Measurements from ENCODE around the gene NCK2.

Gene NCK2

GRCh38 chr2:105925390-105925789 lies 180.7 kb downstream of the NCK2 start:
- H3K9ac ChIP-seq (ENCODE audit: low read depth, low read length, poor library complexity, severe bottlenecking), result no peak overlapping the region
- no peak overlapping the region for H3K4me2 ChIP-seq (ENCODE audit: low read depth, low read length, poor library complexity, severe bottlenecking)
- H3K9me3 ChIP-seq (ENCODE audit: insufficient read depth, low read depth, low read length), result no peaks in the 10 kb centered on the region; the same call in 1 of the 2 replicates
- no peaks in the 10 kb centered on the region for H4K20me1 ChIP-seq (ENCODE audit: insufficient read depth, low read length, poor library complexity, severe bottlenecking)
- H3K36me3 ChIP-seq (ENCODE audit: insufficient read depth, low read length), result no peaks in the 10 kb centered on the region
- no peak overlapping the region for H2AFZ ChIP-seq (ENCODE audit: low read length)
- H3K27me3 ChIP-seq (ENCODE audit: insufficient read depth, low read length, poor library complexity, severe bottlenecking), result no peaks in the 10 kb centered on the region
- H3F3A ChIP-seq (ENCODE audit: low read depth), result no peaks in the 10 kb centered on the region
- H3K4me3 ChIP-seq (ENCODE audit: low read length, poor library complexity, severe bottlenecking), result no peak overlapping the region
- H3K9me2 ChIP-seq (replicated peaks; ENCODE audit: low read depth, low read length), result no peaks in the 10 kb centered on the region
- peaks cover 27% of the 10 kb centered on the region for H3K4me1 ChIP-seq (ENCODE audit: insufficient read depth, low read length, poor library complexity, severe bottlenecking)
- TF ChIP-seq EZH2phosphoT487 (IDR thresholded peaks at IDR 0.05; ENCODE audit: borderline replicate concordance) (no peak), CTCF (conservative IDR thresholded peaks at IDR 0.05; ENCODE audit: low read length) (no peak)
- no peaks in the 10 kb centered on the region for H3K79me2 ChIP-seq (ENCODE audit: insufficient read depth, low read length)

- no peaks in the 10 kb centered on the region for H3K9me3 ChIP-seq (ENCODE audit: insufficient read depth, low read depth, low read length)
- no peaks in the 10 kb centered on the region for H3K79me2 ChIP-seq (ENCODE audit: insufficient read depth, low read length)
- H4K20me1 ChIP-seq (ENCODE audit: insufficient read depth, low read length, poor library complexity, severe bottlenecking), result no peaks in the 10 kb centered on the region
- H3K4me3 ChIP-seq (ENCODE audit: low read length, poor library complexity, severe bottlenecking), result no peak overlapping the region
- H3K9me2 ChIP-seq (replicated peaks; ENCODE audit: low read depth, low read length), result no peaks in the 10 kb centered on the region
- no peaks in the 10 kb centered on the region for H3K27me3 ChIP-seq (ENCODE audit: insufficient read depth, low read length, poor library complexity, severe bottlenecking)
- H3K4me1 ChIP-seq (ENCODE audit: insufficient read depth, low read length, poor library complexity, severe bottlenecking), result peaks cover 27% of the 10 kb centered on the region
- H3K4me2 ChIP-seq (ENCODE audit: low read depth, low read length, poor library complexity, severe bottlenecking), result peak overlapping the region; percentile 33
- no peaks in the 10 kb centered on the region for H3K36me3 ChIP-seq (ENCODE audit: insufficient read depth, low read length)
- H2AFZ ChIP-seq (ENCODE audit: low read length), result peak overlapping the region; percentile 41; the same call in 1 of the 2 replicates
- H3K9ac ChIP-seq (ENCODE audit: low read depth, low read length, poor library complexity, severe bottlenecking), result no peak overlapping the region
- H3F3A ChIP-seq (ENCODE audit: low read depth), result no peaks in the 10 kb centered on the region
- TF ChIP-seq CTCF (conservative IDR thresholded peaks at IDR 0.05; ENCODE audit: low read length), result no peak
- no peak for TF ChIP-seq EZH2phosphoT487 (IDR thresholded peaks at IDR 0.05; ENCODE audit: borderline replicate concordance)
Observed at GRCh38 chr2:105926960-105927678, 182.4 kb downstream of the NCK2 start.

- Histone ChIP-seq H3K36me3 (ENCODE audit: insufficient read depth, low read length) (no peaks in the 10 kb centered on the region), H3K9ac (ENCODE audit: low read depth, low read length, poor library complexity, severe bottlenecking) (no peak overlapping the region), H3K27me3 (ENCODE audit: insufficient read depth, low read length, poor library complexity, severe bottlenecking) (no peaks in the 10 kb centered on the region), H3K4me2 (ENCODE audit: low read depth, low read length, poor library complexity, severe bottlenecking) (no peak overlapping the region), H3K9me2 (replicated peaks; ENCODE audit: low read depth, low read length) (no peaks in the 10 kb centered on the region), H3F3A (ENCODE audit: low read depth) (no peaks in the 10 kb centered on the region), H4K20me1 (ENCODE audit: insufficient read depth, low read length, poor library complexity, severe bottlenecking) (no peaks in the 10 kb centered on the region), H3K79me2 (ENCODE audit: insufficient read depth, low read length) (no peaks in the 10 kb centered on the region), H3K9me3 (ENCODE audit: insufficient read depth, low read depth, low read length) (0 out of 2 replicates have a peak, but pooled peaks cover under 1% of the 10 kb centered on the region), H3K4me1 (ENCODE audit: insufficient read depth, low read length, poor library complexity, severe bottlenecking) (peaks cover 27% of the 10 kb centered on the region), H3K4me3 (ENCODE audit: low read length, poor library complexity, severe bottlenecking) (no peak overlapping the region), H2AFZ (ENCODE audit: low read length) (no peak overlapping the region)
- TF ChIP-seq CTCF (conservative IDR thresholded peaks at IDR 0.05; ENCODE audit: low read length) (no peak), EZH2phosphoT487 (IDR thresholded peaks at IDR 0.05; ENCODE audit: borderline replicate concordance) (no peak)
Observed at GRCh38 chr2:105928086-105928485, 183.4 kb downstream of the NCK2 start.

Data from Loucy (cell line).